Kidney (tissue), 14 donors: ENCODE data around the gene MRLN. TPM values are rescaled to one million over a fixed set of nuclear protein-coding genes. Genes with fewer than 3 reads are reported as not detected.
"Not testable (repeated sequence)": the region's sequence is repeated elsewhere in the genome, so short reads cannot be mapped to it uniquely, and the experiment has no call there.

ENCODE experiments used
- DNase-seq, 5 donors: peaks; one replicate each; pipeline ENCODE4 v3.0.0-alpha.2; 2013 to 2020
- FAIRE-seq: peaks from 2 replicates; lab custom pipeline; 2012; peaks lifted over from hg19 to GRCh38; lab: Jason Lieb, UNC
- H3K27ac ChIP-seq, 2 donors: one replicate each; pipeline ENCODE4 v1.7.0; 2013; ENCODE audit warnings: low read depth in 2 of 2, low read length in 2 of 2, inconsistent platforms in 1 of 2
- H3K27me3 ChIP-seq: one replicate; pipeline ENCODE4 v1.7.1; 2013; ENCODE audit warnings: low read length, inconsistent platforms; ENCODE audit not compliant: control insufficient read depth, insufficient read depth
- H3K36me3 ChIP-seq, 3 donors: one replicate each; pipeline versions ENCODE4 v1.7.0 to v1.7.1; 2013; ENCODE audit warnings: low read length in 3 of 3, control low read depth in 1 of 3, inconsistent platforms in 1 of 3; ENCODE audit not compliant: insufficient read depth in 3 of 3, control insufficient read depth in 2 of 3
- H3K4me1 ChIP-seq, 3 donors: one replicate each; pipeline versions ENCODE4 v1.7.0 to v1.7.1; 2013; ENCODE audit warnings: low read length in 3 of 3, inconsistent platforms in 1 of 3, low read depth in 1 of 3; ENCODE audit not compliant: control insufficient read depth in 2 of 3, insufficient read depth in 2 of 3
- H3K4me3 ChIP-seq, 3 donors: one replicate each; pipeline versions ENCODE4 v1.7.0 to v1.8.1; 2013; ENCODE audit warnings: low read length in 3 of 3, control low read depth in 1 of 3, inconsistent platforms in 1 of 3
- H3K9ac ChIP-seq, 3 donors: one replicate each; pipeline versions ENCODE4 v1.7.0 to v1.7.1; 2013; ENCODE audit warnings: low read length in 3 of 3, control low read depth in 1 of 3, inconsistent platforms in 1 of 3
- H3K9me3 ChIP-seq, 3 donors: one replicate each; pipeline versions ENCODE4 v1.7.0 to v1.7.1; 2013; ENCODE audit warnings: low read length in 3 of 3, control low read depth in 1 of 3, inconsistent platforms in 1 of 3; ENCODE audit not compliant: control insufficient read depth in 2 of 3, insufficient read depth in 1 of 3
- intact Hi-C: fragments of 100-400 bp; cut with DNase I; formaldehyde crosslinking; loops from one replicate; pipeline ENCODE4 v1.11.1; 2022
- polyA plus RNA-seq: library from polyadenylated mRNA; stranded (reverse); fragments of 350-450 nt; fragmentation: Illumina TruSeq; extraction: RNeasy Lipid Tissue Mini Kit (QIAGEN cat#74804); gene quantifications from one replicate; pipeline ENCODE4 v1.2.3, GENCODE V29; 2014; ENCODE audit warnings: low read depth, low replicate concordance; ENCODE audit not compliant: insufficient read depth
- total RNA-seq: library from RNA; stranded (reverse); fragmentation: NEBNext Ultra II Directional; extraction: Animal tissue kit (Norgen Biotek cat#: 25700); gene quantifications from one replicate; pipeline ENCODE4 v1.2.1, GENCODE V29; 2021
- TF ChIP-seq, protein P1 (sequence below): IDR thresholded peaks from 3 replicates; pipeline ENCODE4 v1.5.1; 2012; ENCODE audit warnings: mild to moderate bottlenecking, moderate library complexity, borderline replicate concordance; ENCODE audit not compliant: insufficient read depth; ENCODE audit errors: extremely low read depth
- donor health status: control.
- donor health status: control.
- donor health status: control.
- donor health status: control.
- donor health status: control.
- donor health status: DM: yes; HTN: yes; CAD: no.
- donor health status: Normal renal cell carcinoma (clear cell type).

MRLN gene
- total and polyA plus RNA-seq, 2 donors from 2014 or later = 24.3 TPM; not detected in 1

DNA sequence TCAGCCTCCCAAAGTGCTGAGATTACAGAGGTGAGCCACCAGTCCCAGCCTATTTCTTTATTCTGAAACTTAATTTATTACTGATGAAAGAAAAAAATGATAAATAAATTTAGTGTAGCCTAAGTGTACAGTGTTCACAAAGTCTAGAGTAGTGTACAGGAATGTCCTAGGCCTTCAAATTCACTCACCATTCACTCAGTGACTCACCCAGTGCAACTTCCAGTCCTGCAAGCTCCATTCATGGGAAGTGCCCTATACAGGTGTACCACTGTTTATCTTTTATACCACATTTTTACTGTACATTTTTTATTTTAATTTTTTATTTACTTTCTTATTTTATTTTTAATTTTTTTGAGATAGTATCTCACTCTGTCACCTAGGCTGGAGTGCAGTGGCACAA is 12.2 kb downstream of the MRLN start:
- no peak overlapping the region for H3K4me3 ChIP-seq
- DNase-seq (no peak), FAIRE-seq (no peak)
- H3K9me3 ChIP-seq = no peaks in the 10 kb centered on the region
- no peaks in the 10 kb centered on the region for H3K27me3 ChIP-seq
- intact Hi-C loops = no loop called here
- H3K4me1 ChIP-seq = peaks cover 0 to under 1% (median 0%) of the 10 kb centered on the region in 3 donors
- TF ChIP-seq, protein P1, sequence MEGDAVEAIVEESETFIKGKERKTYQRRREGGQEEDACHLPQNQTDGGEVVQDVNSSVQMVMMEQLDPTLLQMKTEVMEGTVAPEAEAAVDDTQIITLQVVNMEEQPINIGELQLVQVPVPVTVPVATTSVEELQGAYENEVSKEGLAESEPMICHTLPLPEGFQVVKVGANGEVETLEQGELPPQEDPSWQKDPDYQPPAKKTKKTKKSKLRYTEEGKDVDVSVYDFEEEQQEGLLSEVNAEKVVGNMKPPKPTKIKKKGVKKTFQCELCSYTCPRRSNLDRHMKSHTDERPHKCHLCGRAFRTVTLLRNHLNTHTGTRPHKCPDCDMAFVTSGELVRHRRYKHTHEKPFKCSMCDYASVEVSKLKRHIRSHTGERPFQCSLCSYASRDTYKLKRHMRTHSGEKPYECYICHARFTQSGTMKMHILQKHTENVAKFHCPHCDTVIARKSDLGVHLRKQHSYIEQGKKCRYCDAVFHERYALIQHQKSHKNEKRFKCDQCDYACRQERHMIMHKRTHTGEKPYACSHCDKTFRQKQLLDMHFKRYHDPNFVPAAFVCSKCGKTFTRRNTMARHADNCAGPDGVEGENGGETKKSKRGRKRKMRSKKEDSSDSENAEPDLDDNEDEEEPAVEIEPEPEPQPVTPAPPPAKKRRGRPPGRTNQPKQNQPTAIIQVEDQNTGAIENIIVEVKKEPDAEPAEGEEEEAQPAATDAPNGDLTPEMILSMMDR = no peak
- no peak overlapping the region for H3K9ac ChIP-seq
- no peaks in the 10 kb centered on the region for H3K36me3 ChIP-seq
- H3K27ac ChIP-seq = no peak overlapping the region

DNA sequence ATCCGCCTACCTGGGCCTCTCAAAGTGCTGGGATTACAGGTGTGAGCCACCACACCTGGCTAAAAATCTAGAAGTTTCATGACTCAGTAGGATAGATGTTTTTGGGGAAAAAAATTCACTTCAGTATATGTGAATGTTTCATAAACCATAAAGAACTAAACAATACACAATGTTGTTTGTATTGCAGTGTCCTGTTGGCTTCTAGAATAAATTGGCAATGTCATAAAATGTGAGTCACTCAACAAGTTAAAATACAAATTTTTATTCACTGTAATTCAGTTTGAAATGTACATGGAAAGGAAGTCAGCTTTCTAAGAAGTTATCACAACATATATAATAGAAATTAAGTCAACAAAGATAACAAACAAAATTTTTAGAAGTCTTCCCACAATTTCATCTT is 16.5 kb downstream of the MRLN start:
- Histone ChIP-seq H3K4me3 (no peak overlapping the region), H3K36me3 (no peaks in the 10 kb centered on the region), H3K4me1 (peaks cover 0 to 12% (median 0%) of the 10 kb centered on the region in 3 donors), H3K27ac (no peak overlapping the region), H3K27me3 (no peaks in the 10 kb centered on the region), H3K9ac (no peak overlapping the region), H3K9me3 (no peaks in the 10 kb centered on the region)
- no peak for DNase-seq
- no peak for FAIRE-seq
- intact Hi-C loops = no loop called here
- TF ChIP-seq, protein P1 = no peak

DNA sequence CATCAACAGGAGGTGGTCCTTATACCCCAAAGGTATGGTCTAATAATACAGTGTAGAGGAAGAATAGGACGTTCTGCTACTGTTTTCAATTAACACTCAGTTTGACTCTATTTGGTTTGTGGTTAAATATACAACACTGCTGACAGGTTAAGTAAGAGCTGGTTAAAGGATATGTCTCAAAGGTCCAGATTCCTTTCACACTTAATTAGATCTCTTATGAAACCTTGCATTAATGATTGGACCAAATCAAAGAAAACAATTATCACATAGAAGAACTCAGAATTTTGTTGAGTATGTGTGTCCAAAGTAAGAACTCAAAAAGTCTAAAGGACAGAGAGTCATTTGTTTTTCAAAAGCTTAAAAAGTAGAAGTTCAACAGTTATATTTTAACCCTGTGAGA is 18.0 kb downstream of the MRLN start:
- DNase-seq (peak in 2 of 5 donors; percentile 29 to 33), FAIRE-seq (peak; percentile 82)
- H3K4me3 ChIP-seq = no peak overlapping the region
- TF ChIP-seq, protein P1 = no peak
- H3K9me3 ChIP-seq = no peaks in the 10 kb centered on the region
- peaks cover 0 to 12% (median 0%) of the 10 kb centered on the region in 3 donors for H3K4me1 ChIP-seq
- H3K9ac ChIP-seq = no peak overlapping the region
- no peaks in the 10 kb centered on the region for H3K27me3 ChIP-seq
- no peaks in the 10 kb centered on the region for H3K36me3 ChIP-seq
- H3K27ac ChIP-seq = peak overlapping the region in 1 of 2 donors; percentile 66
- intact Hi-C loops = no loop called here

DNA sequence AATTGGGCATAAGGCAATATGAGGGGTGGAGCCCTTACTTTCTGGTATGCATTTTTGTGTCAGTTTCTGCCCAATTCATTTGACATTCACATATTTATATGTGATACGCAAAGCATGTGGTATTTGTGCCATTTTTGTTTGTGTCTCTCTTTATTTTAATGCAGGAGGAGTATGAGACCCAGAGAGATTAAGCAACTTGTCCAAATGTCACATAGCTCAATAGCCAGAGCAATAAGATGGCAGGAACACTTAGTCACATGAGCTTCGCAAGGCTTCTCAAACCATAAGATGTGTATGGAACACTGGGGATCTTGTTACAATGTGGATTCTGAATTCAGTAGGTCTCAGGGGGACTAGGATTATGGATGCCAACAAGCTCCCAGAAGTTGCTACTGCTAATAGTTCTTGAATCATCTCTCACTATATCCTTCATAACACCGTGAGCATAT is 19.2 kb downstream of the MRLN start:
- no peak for FAIRE-seq
- Histone ChIP-seq H3K36me3 (no peaks in the 10 kb centered on the region), H3K9ac (no peak overlapping the region), H3K4me1 (peaks cover 0 to 12% (median 0%) of the 10 kb centered on the region in 3 donors), H3K27ac (peak overlapping the region; percentile 61 to 66), H3K4me3 (peak overlapping the region in 2 of 3 donors; percentile 12 to 37), H3K9me3 (no peaks in the 10 kb centered on the region), H3K27me3 (no peaks in the 10 kb centered on the region)
- intact Hi-C loops = no loop called here
- DNase-seq = no peak
- TF ChIP-seq, protein P1 = no peak

DNA sequence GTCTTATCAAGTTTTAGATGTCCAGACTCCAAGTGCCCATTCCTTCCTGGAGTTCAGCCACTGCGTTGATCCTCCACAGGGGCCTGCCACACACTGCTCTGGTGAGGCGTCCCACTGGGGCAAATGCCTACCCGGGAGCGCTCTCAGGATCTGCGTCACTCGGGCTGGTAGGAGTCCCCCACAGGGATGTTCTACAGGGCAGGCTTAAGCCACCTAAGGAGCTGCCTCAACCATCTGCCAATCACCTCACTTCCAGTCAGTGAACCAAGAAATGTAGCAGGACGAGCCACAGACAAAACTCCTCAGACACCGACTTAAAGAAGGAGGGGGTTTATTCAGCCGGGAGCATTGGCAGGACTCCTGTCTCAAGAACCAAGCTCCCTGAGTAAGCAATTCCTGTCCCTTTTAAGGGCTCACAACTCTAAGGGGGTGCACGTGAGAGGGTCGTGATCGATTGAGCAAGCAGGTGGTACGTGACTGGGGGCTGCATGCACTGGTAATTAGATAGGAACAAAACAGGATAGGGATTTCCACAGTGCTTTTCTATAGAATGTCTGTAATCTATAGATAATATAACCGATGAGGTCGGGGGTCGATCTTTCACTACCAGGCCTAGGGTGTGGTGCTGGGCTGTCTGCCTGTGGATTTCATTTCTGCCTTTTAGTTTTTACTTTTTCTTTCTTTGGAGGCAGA is 19.8 kb downstream of the MRLN start:
- H3K9me3 ChIP-seq, H3K36me3 ChIP-seq, FAIRE-seq, intact Hi-C loops, DNase-seq, H3K27me3 ChIP-seq: not testable (repeated sequence)
- peak overlapping the region; percentile 61 to 66 for H3K27ac ChIP-seq
- H3K9ac ChIP-seq = peak overlapping the region in 1 of 3 donors; percentile 52
- peaks cover 0 to 12% (median 0%) of the 10 kb centered on the region in 3 donors for H3K4me1 ChIP-seq
- H3K4me3 ChIP-seq = peak overlapping the region in 2 of 3 donors; percentile 12 to 48
